HepG2 (cell line): ENCODE measurements around the gene PCSK7.

Experiments used
- BHLHE40 ChIP-seq: IDR thresholded peaks from 2 replicates; pipeline ENCODE4 v1.6.1; 2011; ENCODE audit warnings: low read length, improper control_type of control experiment
- EZH2 ChIP-seq: conservative IDR thresholded peaks from 2 replicates; pipeline ENCODE4 v1.6.1; 2012; ENCODE audit warnings: mild to moderate bottlenecking, low read depth, low read length, moderate library complexity
- KLF6 ChIP-seq: IDR thresholded peaks from 2 replicates; pipeline ENCODE4 v1.8.0; 2016; ENCODE audit warnings: missing biosample characterization, missing genetic modification reagents
- MXD4 ChIP-seq: IDR thresholded peaks from 2 replicates; pipeline ENCODE4 v1.6.1; 2016; ENCODE audit warnings: mild to moderate bottlenecking, missing biosample characterization, missing genetic modification reagents
- POLR2A ChIP-seq, 2 experiments: IDR thresholded peaks; 2 replicates each; pipeline ENCODE4 v1.6.1; 2011; ENCODE audit warnings: low read depth in 2 of 2, low read length in 2 of 2, mild to moderate bottlenecking in 1 of 2, moderate library complexity in 1 of 2; ENCODE audit not compliant: insufficient read depth in 1 of 2
- POLR2AphosphoS5 ChIP-seq: IDR thresholded peaks from 2 replicates; pipeline ENCODE4 v1.6.1; 2012; ENCODE audit warnings: low read depth, low read length
- STAG1 ChIP-seq: sonication (generic); formaldehyde crosslinking; IDR thresholded peaks from 2 replicates; pipeline ENCODE4 v1.4.0; 2020; ENCODE audit warnings: missing genetic modification reagents
- TCF7L2 ChIP-seq: IDR thresholded peaks from 2 replicates; pipeline ENCODE4 v1.6.1; 2011; ENCODE audit warnings: mild to moderate bottlenecking, low read depth, low read length, moderate library complexity
- ZNF558 ChIP-seq: sonication (generic); formaldehyde crosslinking; IDR thresholded peaks from 2 replicates; pipeline ENCODE4 v1.9.0; 2022; ENCODE audit warnings: mild to moderate bottlenecking, missing genetic modification reagents, borderline replicate concordance
- ZNF772 ChIP-seq: sonication (generic); formaldehyde crosslinking; IDR thresholded peaks from 2 replicates; pipeline ENCODE4 v1.5.0; 2020; ENCODE audit warnings: mild to moderate bottlenecking, missing genetic modification reagents

- TF ChIP-seq ZNF558 (CRISPR knock-in tag): no peak
- TF ChIP-seq POLR2A (IDR thresholded peaks at IDR 0.05; ENCODE audit: insufficient read depth in 1 of 2, low read depth in 2 of 2, low read length in 2 of 2): no peak
- no peak for TF ChIP-seq ZNF772 (CRISPR knock-in tag)
- TF ChIP-seq POLR2AphosphoS5: no peak
- no peak for TF ChIP-seq MXD4
- no peak for TF ChIP-seq STAG1 (CRISPR knock-in tag)
- no peak for TF ChIP-seq EZH2
- TF ChIP-seq TCF7L2: no peak
- no peak for TF ChIP-seq KLF6 (CRISPR knock-in tag)
- TF ChIP-seq BHLHE40: no peak
Measured at GRCh38 chr11:117187428-117187798, 44.5 kb downstream of the PCSK7 start.
